Ishikawa (cell line): ENCODE measurements around the gene TRABD.

Source experiments
- CEBPB ChIP-seq: IDR thresholded peaks from 2 replicates; pipeline ENCODE4 v1.6.1; 2012
- CREB1 ChIP-seq: IDR thresholded peaks from 2 replicates; pipeline ENCODE4 v1.6.1; 2012; ENCODE audit warnings: low read depth
- EGR1 ChIP-seq: IDR thresholded peaks from 2 replicates; pipeline ENCODE4 v1.6.1; 2012
- EP300 ChIP-seq: IDR thresholded peaks from 2 replicates; pipeline ENCODE4 v1.6.1; 2012; ENCODE audit warnings: borderline replicate concordance
- FOXM1 ChIP-seq: IDR thresholded peaks from 2 replicates; pipeline ENCODE4 v1.6.1; 2012; ENCODE audit warnings: low read depth, borderline replicate concordance
- NFIC ChIP-seq: IDR thresholded peaks from 2 replicates; pipeline ENCODE4 v1.6.1; 2012
- RAD21 ChIP-seq: IDR thresholded peaks from 2 replicates; pipeline ENCODE4 v1.6.1; 2012; ENCODE audit warnings: low read depth
- REST ChIP-seq: IDR thresholded peaks from 2 replicates; pipeline ENCODE4 v1.6.1; 2012; ENCODE audit warnings: low read depth, mild to moderate bottlenecking
- TAF1 ChIP-seq: IDR thresholded peaks from 2 replicates; pipeline ENCODE4 v1.6.1; 2012; ENCODE audit warnings: low read depth, mild to moderate bottlenecking
- TCF12 ChIP-seq: IDR thresholded peaks from 2 replicates; pipeline ENCODE4 v1.6.1; 2012; ENCODE audit warnings: low read depth
- TEAD4 ChIP-seq: IDR thresholded peaks from 2 replicates; pipeline ENCODE4 v1.6.1; 2012
- YY1 ChIP-seq: IDR thresholded peaks from 2 replicates; pipeline ENCODE4 v1.6.1; 2012; ENCODE audit warnings: low read depth
- ZBTB7A ChIP-seq: IDR thresholded peaks from 2 replicates; pipeline ENCODE4 v1.6.1; 2012; ENCODE audit warnings: low read depth
- TF ChIP-seq, protein P1 (sequence below): IDR thresholded peaks from 2 replicates; pipeline ENCODE4 v1.6.1; 2012
- TF ChIP-seq, protein P2 (sequence below): IDR thresholded peaks from 2 replicates; pipeline ENCODE4 v1.6.1; 2012

TRABD gene

GRCh38 chr22:50232481-50233151 is 46.9 kb downstream of the TRABD start:
- TF ChIP-seq CEBPB, result no peak
- TF ChIP-seq TCF12, result no peak
- no peak for TF ChIP-seq TAF1
- no peak for TF ChIP-seq EP300
- TF ChIP-seq NFIC, result no peak
- TF ChIP-seq, protein P1, sequence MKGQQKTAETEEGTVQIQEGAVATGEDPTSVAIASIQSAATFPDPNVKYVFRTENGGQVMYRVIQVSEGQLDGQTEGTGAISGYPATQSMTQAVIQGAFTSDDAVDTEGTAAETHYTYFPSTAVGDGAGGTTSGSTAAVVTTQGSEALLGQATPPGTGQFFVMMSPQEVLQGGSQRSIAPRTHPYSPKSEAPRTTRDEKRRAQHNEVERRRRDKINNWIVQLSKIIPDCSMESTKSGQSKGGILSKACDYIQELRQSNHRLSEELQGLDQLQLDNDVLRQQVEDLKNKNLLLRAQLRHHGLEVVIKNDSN, result no peak
- TF ChIP-seq TEAD4, result no peak
- TF ChIP-seq ZBTB7A, result no peak

DNA sequence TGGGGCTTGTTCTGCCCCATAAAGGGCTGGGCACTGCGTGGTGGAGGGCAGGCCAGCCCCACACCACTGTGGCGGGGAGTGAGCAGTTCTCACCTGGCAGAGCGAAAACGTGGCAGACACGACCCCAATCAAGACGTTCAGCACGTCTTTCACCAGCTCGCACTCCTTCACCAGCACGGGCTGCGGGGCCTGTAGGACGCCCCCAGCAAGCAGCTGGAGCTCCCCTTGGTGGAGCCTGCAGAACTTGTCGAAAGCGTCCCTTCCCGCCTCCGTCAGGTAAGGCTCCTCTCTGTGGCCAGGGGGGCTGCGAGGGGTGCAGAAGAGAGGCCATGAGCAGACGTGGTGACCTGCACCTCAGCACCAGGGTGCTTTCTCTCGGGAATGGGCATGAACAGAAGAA is 47.5 kb downstream of the TRABD start:
- TF ChIP-seq CREB1, result no peak
- TF ChIP-seq REST, result no peak
- TF ChIP-seq TEAD4, result no peak
- no peak for TF ChIP-seq ZBTB7A
- no peak for TF ChIP-seq NFIC
- TF ChIP-seq, protein P1, result no peak
- TF ChIP-seq FOXM1, result no peak
- TF ChIP-seq, protein P2, sequence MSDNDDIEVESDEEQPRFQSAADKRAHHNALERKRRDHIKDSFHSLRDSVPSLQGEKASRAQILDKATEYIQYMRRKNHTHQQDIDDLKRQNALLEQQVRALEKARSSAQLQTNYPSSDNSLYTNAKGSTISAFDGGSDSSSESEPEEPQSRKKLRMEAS, result no peak
- no peak for TF ChIP-seq TCF12
- no peak for TF ChIP-seq RAD21
- no peak for TF ChIP-seq YY1
- TF ChIP-seq TAF1, result no peak
- no peak for TF ChIP-seq CEBPB
- no peak for TF ChIP-seq EGR1
- TF ChIP-seq EP300, result no peak

DNA sequence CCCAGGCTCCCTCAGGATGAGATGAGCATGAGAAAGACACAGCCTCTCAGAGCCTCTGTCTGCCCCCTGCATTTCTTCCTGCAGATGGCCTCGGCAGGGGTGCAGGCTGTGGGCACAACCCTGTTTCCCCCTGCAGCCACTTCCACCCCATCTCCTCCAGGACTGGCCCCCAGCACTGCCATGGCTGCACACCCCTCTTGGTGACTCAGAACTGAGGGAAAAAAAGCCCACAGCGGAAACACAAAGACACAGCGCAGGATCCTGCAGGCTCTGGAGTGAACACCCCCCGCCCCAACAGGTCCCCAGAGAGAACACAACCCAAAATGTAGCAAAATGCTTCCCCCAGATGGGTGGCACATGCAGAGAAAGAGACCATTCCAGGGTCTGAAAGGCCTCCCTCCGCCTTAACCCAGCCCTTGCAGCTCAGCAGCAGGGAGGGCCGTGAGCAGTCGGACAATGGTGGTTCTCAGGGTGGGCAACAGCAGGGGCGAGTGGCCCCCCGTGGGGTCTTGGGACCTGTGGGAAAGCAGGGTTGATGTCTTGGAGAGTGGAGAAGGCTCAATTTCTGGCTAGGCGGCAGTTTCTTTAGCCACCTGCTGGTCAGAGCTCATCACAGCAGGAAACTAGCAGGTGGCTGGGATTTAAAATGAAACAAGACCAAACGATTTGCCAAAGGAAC is 51.2 kb downstream of the TRABD start:
- TF ChIP-seq CREB1 (no peak), YY1 (no peak), EGR1 (no peak), ZBTB7A (no peak), FOXM1 (no peak), EP300 (no peak), NFIC (no peak), TEAD4 (no peak), TCF12 (no peak), REST (no peak), RAD21 (no peak), CEBPB (no peak), TAF1 (no peak)
- TF ChIP-seq, protein P1, result no peak
- TF ChIP-seq, protein P2, result no peak

- TF ChIP-seq, protein P1, result no peak
- no peak for TF ChIP-seq TEAD4
- TF ChIP-seq, protein P2, result no peak
- no peak for TF ChIP-seq NFIC
- TF ChIP-seq CEBPB, result no peak
- TF ChIP-seq CREB1, result no peak
- no peak for TF ChIP-seq ZBTB7A
- TF ChIP-seq RAD21, result no peak
- no peak for TF ChIP-seq TAF1
- TF ChIP-seq EGR1, result no peak
- TF ChIP-seq FOXM1, result no peak
- no peak for TF ChIP-seq TCF12
Observed at GRCh38 chr22:50238755-50239154, 53.0 kb downstream of the TRABD start.
